ENCODE measurements around the gene TROAP.
"Not testable (repeated sequence)": the region's sequence is repeated elsewhere in the genome, so short reads cannot be mapped to it uniquely, and the experiment has no call there.

Gene TROAP

GRCh38 chr12:49295082-49295936 is 27.7 kb upstream of the TROAP start, which contains the start of gene PRPH:
TSS of gene PRPH (plus strand) at chr12:49295147. CDS start at chr12:49295201, 54 bp downstream.
- DNase-seq: no peak

DNA sequence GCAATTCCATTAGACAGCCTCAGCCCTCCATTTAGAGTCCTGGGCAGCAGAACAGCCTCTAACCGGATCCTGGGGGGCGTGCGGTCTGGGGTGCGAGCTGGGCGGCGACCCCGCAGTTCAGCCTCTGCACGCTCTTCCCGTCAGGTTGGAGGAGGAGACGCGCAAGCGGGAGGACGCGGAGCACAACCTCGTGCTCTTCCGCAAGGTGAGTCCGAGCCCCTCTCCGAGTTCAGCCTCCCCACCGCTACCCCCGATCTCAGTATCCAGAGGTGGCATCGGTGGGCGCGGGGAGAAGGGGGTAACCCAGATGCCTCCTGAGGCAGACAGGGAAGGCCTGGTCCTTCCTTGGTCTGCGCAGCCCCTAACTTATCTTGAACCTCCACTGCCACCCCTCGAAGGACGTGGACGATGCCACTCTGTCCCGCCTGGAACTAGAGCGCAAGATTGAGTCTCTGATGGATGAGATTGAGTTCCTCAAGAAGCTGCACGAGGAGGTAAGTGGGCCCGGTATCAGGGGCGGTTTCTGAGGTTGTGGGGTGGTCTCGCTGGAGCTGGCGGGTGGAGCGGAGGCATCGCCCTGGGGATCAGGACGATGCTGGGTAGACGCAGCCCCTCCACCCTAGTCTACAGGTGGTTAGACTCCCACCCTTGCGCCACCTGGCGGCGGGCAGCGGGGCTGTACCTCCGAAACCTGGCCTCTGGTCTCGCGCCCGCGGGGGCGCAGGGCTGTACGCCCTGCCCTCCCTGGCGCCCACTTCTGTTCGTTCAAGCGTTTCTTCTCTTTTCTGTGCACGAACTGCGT is 26.8 kb upstream of the TROAP start:
- DNase-seq: no peak

- no peak for DNase-seq
Measured at GRCh38 chr12:49296836-49297694, 26.0 kb upstream of the TROAP start.

DNA sequence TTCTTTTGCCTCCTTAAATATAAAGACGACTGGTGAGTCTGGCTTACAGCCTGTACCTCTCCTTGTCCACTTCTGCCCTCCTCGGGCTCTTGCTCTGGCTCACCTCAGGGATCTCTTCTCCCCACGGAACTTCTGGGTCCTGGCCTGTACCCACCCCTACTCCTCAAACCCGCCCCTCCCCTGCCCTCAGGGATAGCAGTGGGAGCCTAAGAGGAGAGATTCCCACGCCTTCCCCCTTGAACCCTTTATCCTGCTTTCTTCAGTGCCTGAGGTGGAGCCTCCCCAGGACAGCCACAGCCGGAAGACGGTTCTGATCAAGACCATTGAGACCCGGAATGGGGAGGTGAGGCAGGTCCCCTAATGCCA is 25.4 kb upstream of the TROAP start:
- DNase-seq: no peak

GRCh38 chr12:49298160-49298559 is 24.9 kb upstream of the TROAP start:
- no peak for DNase-seq

DNA sequence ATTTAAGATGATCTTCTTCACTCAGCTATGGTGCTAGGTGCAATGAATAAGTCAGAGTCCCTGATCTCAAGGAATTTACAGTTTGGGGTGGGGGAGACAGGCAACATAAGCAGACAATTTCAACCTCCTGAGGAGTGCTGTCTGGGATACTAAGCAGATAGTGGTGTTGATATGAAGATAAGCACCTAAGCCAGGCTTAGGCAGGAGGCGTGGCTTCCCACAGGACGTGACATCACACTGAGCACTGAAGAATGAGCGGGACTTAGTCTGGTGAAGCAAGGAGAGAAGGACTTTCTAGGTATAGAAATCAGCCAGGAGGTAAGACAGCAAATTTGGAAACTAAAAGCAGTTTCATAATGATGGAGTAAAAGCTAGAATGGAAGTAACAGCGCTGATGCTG is 21.3 kb upstream of the TROAP start:
- DNase-seq: no peak

DNA sequence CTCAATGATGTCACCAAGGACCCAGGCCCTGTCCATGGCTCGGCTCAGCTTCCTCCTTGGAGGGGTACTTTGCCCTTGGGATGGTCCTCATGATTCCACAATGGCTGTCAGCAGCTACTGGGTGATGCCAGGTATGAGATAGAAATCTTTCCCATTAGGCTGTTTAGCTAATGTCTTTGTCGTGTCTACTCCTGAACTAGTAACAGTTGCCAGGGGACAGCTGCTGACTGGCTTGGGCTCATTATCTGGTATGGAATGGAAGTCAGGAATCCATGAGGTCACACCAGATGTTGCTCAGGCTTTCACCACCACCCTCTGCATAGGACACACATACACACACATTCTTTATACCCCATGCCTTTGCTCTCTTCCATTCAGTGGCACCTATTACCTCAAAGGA is 18.9 kb upstream of the TROAP start:
- no peak for DNase-seq

- DNase-seq: no peak
Measured at GRCh38 chr12:49305762-49306510, 17.1 kb upstream of the TROAP start.

- no peak for DNase-seq
Measured at GRCh38 chr12:49309386-49309785, 13.7 kb upstream of the TROAP start.

DNA sequence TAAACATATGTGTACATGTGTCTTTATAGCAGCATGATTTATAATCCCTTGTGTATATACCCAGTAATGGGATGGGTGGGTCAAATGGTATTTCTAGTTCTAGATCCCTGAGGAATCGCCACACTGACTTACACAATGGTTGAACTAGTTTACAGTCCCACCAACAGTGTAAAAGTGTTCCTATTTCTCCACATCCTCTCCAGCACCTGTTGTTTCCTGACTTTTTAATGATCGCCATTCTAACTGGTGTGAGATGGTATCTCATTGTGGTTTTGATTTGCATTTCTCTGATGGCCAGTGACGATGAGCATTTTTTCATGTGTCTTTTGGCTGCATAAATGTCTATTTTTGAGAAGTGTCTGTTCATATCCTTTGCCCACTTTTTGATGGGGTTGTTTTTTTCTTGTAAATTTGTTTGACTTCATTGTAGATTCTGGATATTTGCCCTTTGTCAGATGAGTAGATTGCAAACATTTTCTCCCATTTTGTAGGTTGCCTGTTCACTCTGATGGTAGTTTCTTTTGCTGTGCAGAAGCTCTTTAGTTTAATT is 12.5 kb upstream of the TROAP start:
- DNase-seq: not testable (repeated sequence)

- no peak for DNase-seq
Measured at GRCh38 chr12:49314811-49315210, 8.2 kb upstream of the TROAP start.

DNA sequence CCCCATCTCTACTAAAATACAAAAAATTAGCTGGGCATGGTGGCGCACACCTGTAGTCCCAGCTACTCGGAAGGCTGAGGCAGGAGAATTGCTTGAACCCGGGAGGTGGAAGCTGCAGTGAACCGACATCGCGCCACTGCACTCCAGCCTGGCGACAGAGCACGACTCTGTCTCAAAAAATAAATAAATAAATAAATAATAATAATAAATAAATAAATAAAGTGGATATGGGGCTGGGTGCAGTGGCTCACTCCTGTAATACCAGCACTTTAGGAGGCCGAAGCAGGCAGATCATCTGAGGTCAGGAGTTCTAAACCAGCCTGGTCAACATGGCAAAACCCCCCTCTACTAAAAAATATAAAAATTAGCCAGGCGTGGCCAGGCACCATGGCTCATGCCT is 5.9 kb upstream of the TROAP start:
- not testable (repeated sequence) for DNase-seq

- not testable (repeated sequence) for DNase-seq
Measured at GRCh38 chr12:49320411-49321103, 2.5 kb upstream of the TROAP start.

- DNase-seq: no peak
Measured at GRCh38 chr12:49322367-49322707, 718 bp upstream of the TROAP start.

- DNase-seq: no peak
Measured at GRCh38 chr12:49323524-49324097, 556 bp downstream of the TROAP start.

DNA sequence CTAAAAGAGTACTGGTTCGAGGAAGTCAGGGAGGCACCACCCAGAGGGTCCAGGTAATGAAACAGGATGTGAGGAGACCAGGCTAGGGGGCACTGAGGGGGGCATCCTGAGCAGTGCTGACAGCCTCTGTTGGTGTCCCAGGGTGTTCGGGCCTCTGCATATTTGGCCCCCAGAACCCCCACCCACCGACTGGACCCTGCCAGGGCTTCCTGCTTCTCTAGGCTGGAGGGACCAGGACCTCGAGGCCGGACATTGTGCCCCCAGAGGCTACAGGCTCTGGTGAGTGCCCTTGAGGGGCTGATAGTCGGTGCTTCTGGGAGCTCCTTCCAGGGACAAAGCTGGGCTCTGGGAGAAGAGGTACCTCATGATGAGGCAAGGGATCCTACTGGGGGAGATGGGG is 2.6 kb downstream of the TROAP start:
- no peak for DNase-seq

- no peak for DNase-seq
Measured at GRCh38 chr12:49327368-49327767, 4.3 kb downstream of the TROAP start.

DNA sequence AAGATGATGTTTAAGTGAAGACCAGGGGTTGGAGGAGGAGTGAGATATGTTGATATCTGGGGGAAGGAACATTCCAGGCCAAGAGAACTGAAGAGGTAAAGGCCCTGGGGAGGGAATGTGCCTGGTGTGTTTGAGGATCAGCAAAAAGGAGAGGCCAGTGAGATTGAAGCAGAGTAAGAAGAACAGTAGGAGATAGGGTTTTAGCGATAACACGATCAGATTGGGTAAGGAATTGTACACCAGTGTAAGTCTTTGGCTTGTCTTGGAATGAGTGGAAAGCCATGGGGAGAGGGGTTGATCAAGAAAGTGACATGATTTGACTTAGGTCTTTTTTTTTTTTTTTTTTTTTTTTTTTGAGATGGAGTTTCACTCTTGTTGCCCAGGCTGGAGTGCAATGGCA is 4.8 kb downstream of the TROAP start:
- no peak for DNase-seq

- no peak for DNase-seq
Measured at GRCh38 chr12:49328816-49329215, 5.8 kb downstream of the TROAP start.

GRCh38 chr12:49330032-49330619 is 7.1 kb downstream of the TROAP start:
- DNase-seq: no peak
